HG02852 (cell line): ENCODE measurements around the gene SALL1.

ENCODE experiments used
- ATAC-seq: cut with Tn5 transposase; IDR thresholded peaks from one replicate; pipeline ENCODE4 v1.9.1; 2021; ENCODE audit warnings: mild to moderate bottlenecking, moderate library complexity; ENCODE audit not compliant: unreplicated experiment

SALL1 gene

GRCh38 chr16:51150888-51151320 lies at the start of gene SALL1:
Gene SALL1 (minus strand): TSS chr16:51151270. CDS start chr16:51151241, 29 bp downstream.
- ATAC-seq: no peak

GRCh38 chr16:51200793-51201192 lies 49.7 kb upstream of the SALL1 start:
- no peak for ATAC-seq

- no peak for ATAC-seq
Observed at GRCh38 chr16:51197953-51198748, 47.1 kb upstream of the SALL1 start.

- no peak for ATAC-seq
Observed at GRCh38 chr16:51193879-51194278, 42.8 kb upstream of the SALL1 start.

- no peak for ATAC-seq
Observed at GRCh38 chr16:51184702-51185433, 33.8 kb upstream of the SALL1 start.

- no peak for ATAC-seq
Observed at GRCh38 chr16:51181503-51181811, 30.4 kb upstream of the SALL1 start.

- ATAC-seq: no peak
Observed at GRCh38 chr16:51180719-51181502, 29.8 kb upstream of the SALL1 start.

GRCh38 chr16:51175081-51175480 lies 24.0 kb upstream of the SALL1 start:
- ATAC-seq: no peak

GRCh38 chr16:51172368-51172767 lies 21.3 kb upstream of the SALL1 start:
- ATAC-seq: no peak

GRCh38 chr16:51168755-51169154 lies 17.7 kb upstream of the SALL1 start:
- ATAC-seq: no peak

- no peak for ATAC-seq
Observed at GRCh38 chr16:51167170-51167895, 16.3 kb upstream of the SALL1 start.

- ATAC-seq: no peak
Observed at GRCh38 chr16:51166541-51166940, 15.5 kb upstream of the SALL1 start.

GRCh38 chr16:51166091-51166490 lies 15.0 kb upstream of the SALL1 start:
- no peak for ATAC-seq

GRCh38 chr16:51165043-51165442 lies 14.0 kb upstream of the SALL1 start:
- ATAC-seq: no peak

GRCh38 chr16:51164574-51164973 lies 13.5 kb upstream of the SALL1 start:
- ATAC-seq: no peak

- ATAC-seq: no peak
Observed at GRCh38 chr16:51163894-51164566, 13.0 kb upstream of the SALL1 start.

GRCh38 chr16:51163366-51163765 lies 12.3 kb upstream of the SALL1 start:
- no peak for ATAC-seq

GRCh38 chr16:51161440-51162195 lies 10.5 kb upstream of the SALL1 start:
- no peak for ATAC-seq

GRCh38 chr16:51159865-51160264 lies 8.8 kb upstream of the SALL1 start:
- no peak for ATAC-seq

- ATAC-seq: no peak
Observed at GRCh38 chr16:51159296-51159695, 8.2 kb upstream of the SALL1 start.
